KBM-7 (cell line): ENCODE data around the gene TMEM245.

Experiments used
- DNase-seq: peaks from one replicate; pipeline ENCODE4 v3.0.0-alpha.2; 2015
- in situ Hi-C: fragments of 300-500 bp; cut with MboI; formaldehyde crosslinking; loops from 2 replicates; pipeline ENCODE4 v1.14.3; 2020; ENCODE audit warnings: low sequenced_read_pairs, low pct_unique_long_range_greater_than_20kb, mixed read lengths

TMEM245 gene

DNA sequence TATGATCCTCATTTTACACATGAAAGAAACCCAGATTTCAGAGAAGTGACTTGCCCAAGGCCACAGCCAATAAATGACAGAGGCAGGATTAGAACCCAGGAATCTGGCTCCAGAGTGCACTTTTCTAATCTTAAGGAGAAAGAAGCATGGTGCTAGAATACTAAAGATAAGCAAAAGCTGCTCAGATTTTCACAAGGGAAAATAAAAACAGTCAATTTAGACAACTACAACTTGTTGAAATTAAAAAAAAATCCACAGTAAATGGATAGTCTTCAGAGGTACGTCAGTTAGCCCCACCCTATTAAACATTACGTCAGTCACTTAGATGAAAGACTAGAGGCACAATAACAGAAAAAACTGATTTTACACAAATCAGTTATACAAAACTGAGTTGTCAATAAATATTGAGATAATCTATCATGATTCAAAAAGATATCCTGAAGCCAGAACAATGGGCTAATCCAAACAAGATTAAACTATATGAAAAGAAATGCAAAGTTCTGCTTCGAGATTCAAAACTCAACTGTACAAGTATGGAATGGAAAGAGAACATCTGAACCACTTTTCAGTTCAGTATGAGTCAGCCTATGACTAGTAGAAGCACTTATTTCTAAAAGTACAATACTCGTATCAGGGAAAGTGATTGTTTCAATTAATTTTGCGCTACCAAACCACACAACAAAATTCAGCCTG is 9.3 kb downstream of the TMEM245 start:
- in situ Hi-C loops: no loop called here
- no peak for DNase-seq

DNA sequence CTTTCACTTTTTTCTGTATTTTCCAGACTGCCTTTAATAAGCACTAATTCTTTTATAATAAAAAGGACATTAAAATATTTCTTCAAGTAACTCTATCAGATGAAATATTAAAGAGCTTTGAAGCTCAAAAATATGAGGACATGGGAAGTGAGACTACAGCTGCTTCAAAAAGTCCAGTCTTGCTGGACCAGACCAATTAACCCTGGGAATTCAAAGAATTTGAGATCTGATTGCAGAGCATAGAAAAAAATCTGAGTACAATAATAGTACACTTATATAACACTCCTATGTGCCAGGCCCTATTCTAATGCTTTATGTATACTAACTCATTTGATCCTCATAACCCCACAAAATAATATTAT is 9.8 kb downstream of the TMEM245 start:
- DNase-seq: no peak
- in situ Hi-C loops: no loop called here

DNA sequence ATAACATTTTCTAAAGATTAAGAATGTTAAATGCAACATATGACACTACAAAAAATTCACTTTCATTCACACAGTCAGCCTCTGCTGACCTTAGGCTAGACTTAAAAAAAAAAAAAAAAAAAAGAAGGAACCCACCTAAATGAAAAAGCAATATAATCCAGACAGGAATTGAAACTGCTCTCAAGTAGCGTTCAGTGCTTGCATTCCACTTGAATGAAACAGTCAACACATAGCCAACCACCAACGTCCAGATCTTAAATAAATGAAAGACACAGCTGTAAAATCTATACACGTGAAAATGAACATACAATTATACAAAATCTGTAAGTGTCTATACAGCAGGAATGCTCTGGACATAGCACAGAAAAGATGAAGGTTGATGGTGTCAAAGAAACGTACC is 11.4 kb downstream of the TMEM245 start:
- in situ Hi-C loops: no loop called here

DNA sequence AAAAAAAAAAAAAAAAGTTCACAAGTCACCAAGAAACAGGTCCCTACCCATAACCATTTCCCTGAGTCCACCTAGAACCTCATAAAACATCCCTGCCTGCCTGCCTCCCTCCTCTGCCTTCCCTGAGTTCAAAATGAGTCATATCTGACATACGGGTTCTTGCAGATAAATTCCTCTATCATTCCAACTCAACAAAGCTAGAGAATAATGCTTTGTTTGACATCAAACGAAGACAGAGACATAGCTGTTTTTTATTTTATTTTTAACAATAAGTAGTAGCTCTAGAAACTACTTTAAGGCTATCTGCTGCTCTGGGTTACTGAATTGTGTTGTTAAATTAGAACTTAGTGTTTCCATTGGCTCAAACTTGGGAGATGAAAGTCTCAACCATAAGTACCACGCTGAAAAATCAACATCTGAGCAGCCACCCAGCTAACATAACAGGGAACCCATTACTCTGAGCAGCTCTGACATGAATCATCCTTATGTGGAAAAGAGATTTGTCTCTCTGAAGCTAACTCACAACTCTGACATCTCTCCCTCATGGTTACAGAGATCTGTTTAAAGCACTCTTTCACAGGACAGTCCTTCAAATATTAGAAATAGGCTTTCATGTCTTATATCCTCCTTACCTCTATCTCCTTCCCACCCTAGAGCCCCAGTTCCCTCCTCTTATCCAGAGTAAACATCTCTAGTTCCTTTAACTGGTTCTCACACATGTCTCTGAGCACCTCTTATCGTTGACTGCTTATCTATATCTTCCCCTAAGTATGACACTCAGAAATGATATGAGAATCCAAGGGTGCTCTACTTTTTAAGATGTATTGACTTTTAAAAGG is 12.1 kb downstream of the TMEM245 start:
- DNase-seq: no peak
- in situ Hi-C loops: no loop called here

More for the DNA sequence above, 11.4 kb downstream of the TMEM245 start:
- no peak for DNase-seq

DNA sequence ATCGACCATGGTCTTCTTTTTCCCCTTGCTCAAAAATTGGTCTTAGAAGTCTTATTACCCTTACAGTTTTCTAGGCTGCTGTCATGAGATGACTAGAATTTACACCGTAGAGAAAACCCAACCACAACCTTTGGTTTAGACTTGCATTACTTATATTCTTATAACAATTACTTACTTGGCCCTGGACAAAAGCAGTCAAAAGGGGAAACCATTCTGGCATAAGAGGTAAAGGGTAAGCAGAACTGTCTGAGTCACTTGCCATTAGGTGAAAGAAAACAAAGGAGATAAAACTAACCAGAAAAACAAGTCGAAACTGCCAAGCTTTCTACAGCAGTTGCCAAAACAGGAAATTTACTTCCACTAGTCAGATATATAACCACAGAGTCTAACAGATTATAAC is 17.9 kb downstream of the TMEM245 start:
- in situ Hi-C loops: no loop called here
- peak; percentile 56 for DNase-seq

DNA sequence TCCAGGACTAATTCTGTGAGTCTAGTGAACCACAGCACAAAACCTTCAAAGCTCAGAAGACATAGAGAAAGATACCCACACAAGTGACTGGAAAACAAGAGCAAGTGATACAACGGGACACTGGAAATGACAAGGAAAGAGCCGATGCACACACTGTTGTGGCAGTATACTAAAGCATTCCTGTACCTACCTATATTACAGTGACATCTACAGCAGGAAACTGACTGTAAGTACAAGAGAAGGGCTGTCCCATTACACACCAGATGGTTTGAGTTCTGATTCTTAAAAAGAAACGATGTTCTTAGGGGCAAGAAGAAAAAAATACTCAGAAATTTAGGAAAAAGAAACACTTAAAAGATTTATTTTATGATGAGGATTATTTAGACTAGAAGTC is 18.5 kb downstream of the TMEM245 start:
- no peak for DNase-seq
- in situ Hi-C loops: no loop called here

DNA sequence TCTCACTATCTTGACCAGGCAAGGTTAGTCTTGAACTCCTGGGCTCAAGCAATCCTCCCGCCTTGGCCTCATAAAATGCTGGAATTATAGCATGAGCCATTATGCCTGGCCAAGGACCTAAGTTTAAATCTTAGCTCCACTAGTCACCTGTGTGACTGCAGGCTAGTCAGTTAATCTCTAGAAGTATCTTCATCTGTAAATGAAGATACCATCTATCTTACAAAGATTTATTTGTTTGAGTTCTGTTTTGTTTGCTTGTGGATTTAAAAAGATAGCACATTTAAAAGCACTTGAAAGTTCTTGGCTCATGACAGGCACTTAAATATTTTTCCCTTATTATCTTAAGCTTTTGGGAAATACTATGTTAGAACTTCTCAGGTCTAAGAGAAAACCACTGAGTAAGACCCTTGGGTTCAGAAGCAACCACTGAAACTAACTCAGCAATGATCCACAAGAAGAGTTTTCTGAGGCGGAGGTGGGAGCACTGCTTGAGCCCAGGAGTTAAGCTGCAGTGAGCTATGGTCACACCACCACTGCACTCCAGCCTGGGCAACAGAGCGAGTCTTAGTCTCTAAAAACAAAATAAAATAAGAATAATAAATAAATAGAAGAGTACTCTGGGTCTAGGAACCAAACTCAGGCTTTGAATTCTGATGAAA is 19.1 kb downstream of the TMEM245 start:
- in situ Hi-C loops: no loop called here
- DNase-seq: no peak

DNA sequence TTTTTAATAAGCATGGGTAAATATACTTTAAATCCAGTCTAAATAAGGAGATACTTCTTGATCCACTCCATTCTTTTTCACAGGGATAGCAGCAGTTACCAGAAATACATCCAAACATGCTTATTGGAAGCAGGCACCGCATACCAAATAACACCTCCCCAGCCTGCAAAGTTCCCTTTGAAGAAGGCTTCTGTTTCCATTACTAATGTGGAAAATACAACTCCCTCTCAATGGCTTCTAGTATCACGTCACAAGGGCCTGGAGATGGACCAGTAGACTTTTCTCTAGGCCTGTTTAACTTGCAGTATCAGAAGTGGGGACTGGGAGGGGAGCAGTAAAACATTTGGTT is 20.8 kb downstream of the TMEM245 start:
- in situ Hi-C loops: no loop called here
- DNase-seq: no peak

DNA sequence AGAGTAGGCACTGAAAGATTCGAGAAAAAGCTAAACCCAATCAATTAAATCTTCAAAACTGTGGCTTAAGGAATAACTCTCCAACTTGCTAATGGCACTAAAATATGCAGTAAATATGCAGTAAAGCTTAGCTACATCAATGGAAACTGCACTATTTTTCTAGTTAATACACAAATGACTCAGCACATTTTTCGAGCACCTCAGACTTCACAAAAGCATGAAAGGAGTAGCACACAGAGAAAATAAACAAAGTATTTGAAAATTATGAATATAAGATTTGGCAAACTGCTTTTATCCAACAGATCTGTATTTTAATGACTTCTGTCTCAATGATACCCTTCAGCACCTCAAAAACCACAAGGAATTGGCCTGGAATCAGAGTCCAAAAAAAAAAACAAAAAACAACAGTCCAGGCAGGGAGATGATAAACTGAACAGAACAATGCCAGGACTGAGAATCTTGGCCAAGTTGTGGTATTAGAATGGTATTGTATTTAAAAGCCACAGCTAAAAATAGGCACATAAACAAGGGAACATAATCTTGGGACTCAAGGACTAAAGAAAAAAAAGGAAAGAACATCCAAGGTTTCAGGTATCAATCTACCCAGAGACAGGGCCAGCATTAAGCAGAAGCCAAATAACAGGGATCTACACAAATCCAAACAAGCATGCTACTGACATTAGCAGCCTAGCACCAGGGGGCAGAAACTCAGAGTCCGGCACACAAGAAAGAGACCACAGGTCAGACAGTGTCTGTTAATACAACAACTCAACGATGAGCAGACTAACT is 21.4 kb downstream of the TMEM245 start:
- in situ Hi-C loops: no loop called here
- DNase-seq: no peak

DNA sequence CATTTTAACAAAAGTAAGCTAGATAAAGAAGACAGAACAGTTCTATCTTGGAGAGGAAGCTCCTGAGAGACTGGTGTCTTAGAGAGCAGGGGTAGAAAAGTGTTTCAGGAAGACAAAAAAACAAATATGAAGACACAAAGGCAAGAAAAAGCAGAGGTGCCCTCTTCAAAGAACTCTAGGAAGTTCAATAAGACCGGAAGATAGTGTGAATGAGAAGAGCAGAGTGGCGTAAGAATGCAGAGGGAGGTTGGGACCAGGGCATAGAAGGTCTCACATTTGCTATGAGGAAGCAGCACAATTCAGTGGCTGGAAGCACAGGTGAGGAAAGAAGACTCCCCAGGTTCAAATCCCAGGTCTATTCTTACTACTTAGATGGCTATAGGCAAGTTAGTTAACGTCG is 22.6 kb downstream of the TMEM245 start:
- in situ Hi-C loops: no loop called here
- no peak for DNase-seq

DNA sequence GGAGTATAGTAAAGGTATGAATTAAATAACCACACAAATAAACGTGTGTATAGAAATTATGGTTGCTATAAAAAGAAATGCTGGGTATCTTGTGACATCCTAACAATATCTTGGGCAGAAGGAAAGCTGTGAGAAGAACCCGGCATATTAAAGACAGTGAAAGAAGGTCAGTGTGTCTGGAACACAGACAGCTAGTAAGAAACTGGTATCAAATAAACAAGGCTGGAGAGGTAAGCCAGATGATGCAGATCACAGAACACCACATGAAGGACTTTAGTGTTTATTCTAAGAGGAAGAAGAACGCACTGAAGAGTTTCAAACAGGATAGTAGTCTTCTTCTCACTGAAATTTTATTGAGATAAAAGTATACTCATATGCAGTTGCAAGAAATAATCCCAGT is 24.4 kb downstream of the TMEM245 start:
- in situ Hi-C loops: no loop called here
- DNase-seq: no peak

DNA sequence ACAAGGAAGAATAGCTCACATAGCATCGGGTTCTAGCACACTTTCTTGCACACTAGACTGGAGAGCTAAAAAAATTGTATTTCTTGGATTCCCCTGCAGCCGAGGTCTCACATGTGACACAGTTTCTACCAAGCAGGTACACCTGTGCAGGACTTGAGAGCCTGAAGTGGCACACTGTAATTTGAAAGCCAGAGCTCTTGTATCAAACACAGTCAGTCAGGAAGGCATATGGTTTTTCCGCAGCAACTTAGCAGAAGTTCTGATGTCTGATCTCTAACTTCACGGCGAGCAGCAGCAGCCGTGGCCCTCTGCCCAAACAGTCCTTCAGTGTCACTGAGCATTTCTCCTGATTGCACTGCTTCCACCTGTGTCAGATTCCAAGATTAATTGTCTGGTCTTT is 25.5 kb downstream of the TMEM245 start:
- no peak for DNase-seq
- in situ Hi-C loops: no loop called here

DNA sequence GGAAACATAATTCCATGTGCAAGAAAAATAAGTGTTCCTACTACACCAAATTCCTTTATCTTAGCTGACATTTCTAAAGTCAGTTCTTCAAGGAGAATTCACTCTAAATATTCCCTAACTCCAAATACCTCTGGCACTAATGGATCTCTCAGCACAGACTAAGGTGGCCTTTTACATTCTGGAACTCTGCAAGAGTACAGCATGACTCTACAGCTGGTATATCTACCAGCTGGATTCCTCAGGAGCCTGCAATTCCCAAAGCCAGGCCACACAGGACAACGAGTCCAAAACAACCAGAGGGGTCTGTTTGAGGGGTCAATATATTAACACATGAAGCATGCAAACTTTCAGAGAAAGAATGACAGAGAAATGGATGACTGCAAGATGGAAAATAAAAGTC is 27.2 kb downstream of the TMEM245 start:
- DNase-seq: no peak
- in situ Hi-C loops: no loop called here

DNA sequence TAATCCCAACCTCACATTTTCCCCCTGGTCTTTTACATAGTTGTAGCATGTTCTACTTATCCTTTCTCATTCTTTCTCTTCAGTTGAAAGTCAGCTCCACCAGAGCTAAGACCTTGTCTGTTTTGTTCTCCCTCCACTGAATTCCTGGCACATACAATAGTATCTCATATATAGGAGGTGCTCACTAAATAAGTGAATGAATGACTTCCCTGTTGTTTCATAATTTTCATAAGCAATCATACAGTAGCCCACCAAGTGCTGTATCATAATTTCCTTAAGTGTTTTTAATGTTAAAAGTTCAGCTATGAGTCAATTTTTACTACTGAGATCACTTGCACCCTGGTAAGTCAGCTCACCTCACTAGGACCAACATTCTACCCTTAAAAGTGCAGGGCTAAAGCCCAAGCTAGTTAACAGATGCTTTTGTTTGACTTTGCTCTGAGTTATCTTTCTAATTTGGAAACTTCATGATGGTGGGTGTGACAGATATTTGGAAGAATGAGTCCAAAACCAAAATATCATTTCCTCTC is 27.6 kb downstream of the TMEM245 start:
- DNase-seq: no peak
- in situ Hi-C loops: no loop called here

DNA sequence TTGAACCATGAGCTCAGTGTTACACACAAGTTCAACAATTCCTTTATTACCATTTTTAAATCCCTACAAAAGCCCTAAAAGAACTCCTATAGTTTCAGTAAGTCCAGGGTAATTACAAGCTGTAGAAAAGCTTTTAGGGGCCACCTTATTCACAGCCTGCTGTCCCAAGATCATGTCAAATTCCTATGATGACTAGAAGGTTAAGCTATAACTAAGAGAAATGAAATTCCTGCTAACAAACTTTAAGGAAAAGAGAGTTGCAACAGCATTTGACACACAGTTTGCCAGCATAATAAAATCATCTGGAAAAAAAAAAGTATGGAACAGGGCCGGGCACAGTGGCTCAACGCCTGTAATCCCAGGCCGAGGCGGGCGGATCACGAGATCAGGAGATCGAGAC is 31.5 kb downstream of the TMEM245 start:
- in situ Hi-C loops: no loop called here
- no peak for DNase-seq

DNA sequence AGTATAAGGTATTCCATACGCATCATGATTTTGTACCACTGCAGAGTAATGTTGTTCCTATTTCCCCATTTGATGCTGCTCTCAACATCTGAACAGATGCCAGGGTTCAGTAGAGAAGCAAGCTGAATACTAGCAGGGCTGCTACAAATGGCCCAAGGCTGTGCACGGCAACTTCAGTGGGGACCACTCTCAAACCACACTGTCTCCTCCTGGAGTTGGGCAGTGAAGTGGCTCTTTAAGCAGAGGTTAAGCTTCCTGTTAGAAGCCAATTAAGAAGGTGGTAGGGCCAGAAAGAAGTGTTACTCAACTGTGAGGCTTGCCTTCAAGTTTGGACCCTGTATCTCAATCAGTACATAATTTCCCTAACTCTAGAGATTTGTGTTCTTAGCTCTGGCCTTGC is 32.0 kb downstream of the TMEM245 start:
- no peak for DNase-seq
- in situ Hi-C loops: no loop called here

DNA sequence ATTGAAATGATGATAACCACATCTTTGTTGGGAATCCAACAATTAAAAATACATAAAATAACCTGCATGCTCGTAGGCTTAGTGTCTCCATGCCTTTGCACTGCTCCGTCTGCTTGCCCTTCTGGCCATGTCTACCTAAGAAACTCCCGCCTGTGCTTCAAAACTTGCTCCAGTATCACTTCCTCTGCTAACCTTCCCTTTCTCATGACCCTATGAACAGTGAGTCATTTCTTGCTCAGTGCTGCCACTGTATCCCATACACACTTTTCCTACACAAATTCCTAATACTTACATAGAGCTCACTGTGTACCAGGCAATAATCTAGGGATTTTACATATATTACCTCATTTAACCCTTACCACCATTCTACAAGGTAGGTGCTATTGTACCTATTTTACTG is 33.5 kb downstream of the TMEM245 start:
- in situ Hi-C loops: no loop called here

DNA sequence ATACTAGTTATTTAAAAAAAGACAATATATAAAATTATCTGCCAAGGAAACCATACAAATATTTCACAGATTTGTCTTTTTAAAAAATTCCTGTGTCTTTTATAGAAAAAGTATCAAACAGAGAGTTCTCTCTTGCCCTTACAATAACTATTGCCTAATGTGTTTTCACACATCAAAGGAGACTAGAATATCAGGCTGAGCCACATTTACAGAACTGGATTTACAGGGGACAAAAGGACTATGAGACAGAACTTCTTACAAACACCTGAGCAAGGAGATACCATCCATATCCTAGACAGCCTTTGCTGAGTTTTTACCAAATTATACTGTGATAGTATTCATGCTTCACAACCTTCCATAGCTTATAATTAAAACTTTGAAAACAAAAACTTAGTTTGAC is 34.2 kb downstream of the TMEM245 start:
- DNase-seq: no peak
- in situ Hi-C loops: no loop called here

More for the DNA sequence above, 33.5 kb downstream of the TMEM245 start:
- DNase-seq: no peak

DNA sequence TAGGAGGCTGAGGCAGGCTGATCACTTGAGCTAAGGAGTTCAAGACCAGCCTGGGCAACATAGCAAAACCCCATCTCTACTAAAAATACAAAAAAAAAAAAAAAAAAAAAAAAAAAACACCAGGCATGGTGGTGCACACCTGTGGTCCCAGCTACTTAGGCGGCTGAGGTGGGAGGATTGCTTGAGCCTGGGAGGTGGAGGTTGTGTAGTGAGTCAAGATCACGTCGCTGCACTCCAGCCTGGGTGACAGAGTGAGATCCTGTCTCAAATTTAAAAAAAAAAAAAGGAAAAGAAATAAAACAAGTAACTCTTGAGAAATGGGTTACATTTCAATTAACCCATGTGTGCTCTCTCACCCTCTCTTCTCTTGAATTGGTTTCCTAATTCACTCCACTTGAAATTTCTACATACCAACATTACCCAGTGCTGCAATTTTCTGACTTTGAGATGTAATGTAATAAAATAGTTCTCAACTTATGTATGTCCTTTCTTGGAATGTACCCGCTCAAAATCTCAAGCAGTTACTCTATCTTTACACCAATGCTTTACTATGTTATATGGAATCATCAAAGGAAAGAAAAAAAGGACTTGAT is 35.8 kb downstream of the TMEM245 start:
- in situ Hi-C loops: no loop called here
- DNase-seq: no peak
